Neural cell (in vitro differentiated cells): ENCODE results near the gene ORC5. TPM values are rescaled to one million over a fixed set of nuclear protein-coding genes. Genes with fewer than 3 reads are reported as not detected.
"Not testable (repeated sequence)": the region's sequence is repeated elsewhere in the genome, so short reads cannot be mapped to it uniquely, and the experiment has no call there.

Experiments used
- H2AFZ ChIP-seq: fragments of 200-600, 300-800 bp; sonication (generic), shearing (Covaris generic); 2 replicates; pipeline ENCODE4 v1.6.0; 2014; ENCODE audit warnings: low read depth, mild to moderate bottlenecking, antibody characterized with exemption, low read length, moderate library complexity
- H3F3A ChIP-seq: fragments of 200-600 bp; shearing (Covaris generic); 2 replicates; pipeline ENCODE4 v1.6.1; 2016; ENCODE audit warnings: mild to moderate bottlenecking, moderate library complexity, mixed read lengths, antibody characterized with exemption, low read length; ENCODE audit not compliant: insufficient read depth, poor library complexity, severe bottlenecking
- H3K27ac ChIP-seq: fragments of 200-600, 300-800 bp; sonication (generic), shearing (Covaris generic); 2 replicates; pipeline ENCODE4 v1.5.1; 2014; ENCODE audit warnings: mild to moderate bottlenecking, low read length, moderate library complexity
- H3K27me3 ChIP-seq: fragments of 300-800, 200-600 bp; sonication (generic), shearing (Covaris generic); 2 replicates; pipeline ENCODE4 v1.6.0; 2014; ENCODE audit warnings: mild to moderate bottlenecking, low read depth, low read length, moderate library complexity; ENCODE audit not compliant: insufficient read depth
- H3K36me3 ChIP-seq: fragments of 300-800, 200-600 bp; sonication (generic), shearing (Covaris generic); 2 replicates; pipeline ENCODE4 v1.5.1; 2014; ENCODE audit warnings: mild to moderate bottlenecking, antibody characterized with exemption, low read length, moderate library complexity; ENCODE audit not compliant: insufficient read depth
- H3K4me2 ChIP-seq: fragments of 300-800, 200-600 bp; sonication (generic), shearing (Covaris generic); 2 replicates; pipeline ENCODE4 v1.6.0; 2014; ENCODE audit warnings: mild to moderate bottlenecking, low read length
- H3K4me3 ChIP-seq: fragments of 300-800, 200-600 bp; sonication (generic), shearing (Covaris generic); 2 replicates; pipeline ENCODE4 v1.5.1; 2014; ENCODE audit warnings: mild to moderate bottlenecking, low read length, moderate library complexity
- H3K79me2 ChIP-seq: fragments of 200-600 bp; shearing (Covaris generic); replicated peaks from 2 replicates; pipeline ENCODE4 v1.6.0; 2014; ENCODE audit warnings: mild to moderate bottlenecking, low read length, moderate library complexity; ENCODE audit not compliant: insufficient read depth
- H3K9ac ChIP-seq: fragments of 300-800, 200-600 bp; sonication (generic), shearing (Covaris generic); 2 replicates; pipeline ENCODE4 v1.6.1; 2016; ENCODE audit warnings: mild to moderate bottlenecking, low read length, mixed read lengths
- H3K9me2 ChIP-seq: fragments of 200-600 bp; shearing (Covaris generic); 2 replicates; pipeline ENCODE4 v1.6.1; 2016; ENCODE audit warnings: mild to moderate bottlenecking, low read length, mixed read lengths; ENCODE audit not compliant: insufficient read depth
- H3K9me3 ChIP-seq: fragments of 200-600, 300-800 bp; sonication (generic), shearing (Covaris generic); 2 replicates; pipeline ENCODE4 v1.6.1; 2016; ENCODE audit warnings: mild to moderate bottlenecking, mixed run types, low read length, moderate library complexity, mixed read lengths
- H4K20me1 ChIP-seq: fragments of 200-600 bp; shearing (Covaris generic); 2 replicates; pipeline ENCODE4 v1.6.1; 2016; ENCODE audit warnings: mild to moderate bottlenecking, mixed run types; ENCODE audit not compliant: insufficient read depth
- EP300 ChIP-seq: fragments of 450-650 bp; conservative IDR thresholded peaks from 2 replicates; pipeline ENCODE4 v1.6.1; 2014; ENCODE audit warnings: antibody characterized with exemption, mild to moderate bottlenecking, moderate library complexity; ENCODE audit not compliant: poor library complexity, severe bottlenecking
- EZH2 ChIP-seq: fragments of 200-600, 300-800 bp; shearing (Covaris generic), sonication (generic); IDR thresholded peaks from 2 replicates; pipeline ENCODE4 v1.6.1; 2014; ENCODE audit warnings: antibody characterized with exemption, low read length, borderline replicate concordance, mild to moderate bottlenecking; ENCODE audit not compliant: insufficient read depth, poor library complexity, severe bottlenecking
- MXI1 ChIP-seq: fragments of 450-650 bp; conservative IDR thresholded peaks from 2 replicates; pipeline ENCODE4 v1.6.1; 2014; ENCODE audit warnings: antibody characterized with exemption, mild to moderate bottlenecking; ENCODE audit not compliant: poor library complexity, severe bottlenecking
- POLR2AphosphoS5 ChIP-seq: IDR thresholded peaks from 2 replicates; pipeline ENCODE4 v1.6.1; 2012
- RAD21 ChIP-seq: fragments of 450-650 bp; conservative IDR thresholded peaks from 2 replicates; pipeline ENCODE4 v1.6.1; 2014; ENCODE audit warnings: antibody characterized with exemption, mild to moderate bottlenecking, moderate library complexity
- SMC3 ChIP-seq: fragments of 450-650 bp; conservative IDR thresholded peaks from 2 replicates; pipeline ENCODE4 v1.6.1; 2014; ENCODE audit warnings: antibody characterized with exemption, mild to moderate bottlenecking, moderate library complexity; ENCODE audit not compliant: poor library complexity
- TAF1 ChIP-seq: IDR thresholded peaks from 2 replicates; pipeline ENCODE4 v1.6.1; 2012; ENCODE audit warnings: low read depth
- polyA plus RNA-seq: library from polyadenylated mRNA; depleted of rRNA; stranded (reverse); fragments of >200 nt; gene quantifications from 2 replicates; pipeline ENCODE4 v1.2.3, GENCODE V29; 2014
- TF ChIP-seq, protein P1 (sequence below): fragments of 450-650 bp; IDR thresholded peaks from 2 replicates; pipeline ENCODE4 v1.5.1; 2014; ENCODE audit warnings: antibody characterized with exemption, mild to moderate bottlenecking, moderate library complexity; ENCODE audit not compliant: poor library complexity, severe bottlenecking
- TF ChIP-seq, protein P2 (sequence below): IDR thresholded peaks from 2 replicates; pipeline ENCODE4 v1.6.1; 2012; ENCODE audit warnings: borderline replicate concordance

Gene ORC5
- polyA plus RNA-seq, 1 donor from 2014 or later: 23.4 TPM

DNA sequence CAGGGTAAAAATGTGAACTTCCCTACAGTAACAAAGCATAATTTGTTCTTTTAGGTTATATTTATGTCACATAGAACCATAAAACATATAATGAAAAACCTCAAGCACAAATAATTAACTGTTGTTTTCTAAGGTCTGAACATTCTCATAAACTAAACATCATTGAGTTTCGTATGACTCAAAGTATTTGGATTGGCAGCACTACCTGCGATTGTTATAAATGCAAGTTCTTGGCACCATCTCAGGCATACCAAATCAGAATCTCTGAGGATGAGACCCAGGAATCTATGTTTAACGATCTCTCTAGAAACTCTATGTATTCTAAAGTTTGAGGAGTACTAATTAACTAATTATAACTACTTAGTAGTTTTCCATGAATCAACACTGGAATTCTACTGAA is 22.5 kb downstream of the ORC5 start:
- Histone ChIP-seq H4K20me1 (no peaks in the 10 kb centered on the region), H3K4me2 (no peak overlapping the region), H2AFZ (no peak overlapping the region), H3K27ac (no peak overlapping the region), H3K36me3 (peaks cover 15% of the 10 kb centered on the region), H3K9me3 (no peaks in the 10 kb centered on the region), H3K27me3 (no peaks in the 10 kb centered on the region), H3K79me2 (no peaks in the 10 kb centered on the region), H3F3A (no peaks in the 10 kb centered on the region), H3K4me3 (no peak overlapping the region), H3K9ac (no peak overlapping the region), H3K9me2 (no peaks in the 10 kb centered on the region)
- TF ChIP-seq TAF1 (no peak), EP300 (no peak), RAD21 (no peak), POLR2AphosphoS5 (no peak)
- TF ChIP-seq, protein P1, sequence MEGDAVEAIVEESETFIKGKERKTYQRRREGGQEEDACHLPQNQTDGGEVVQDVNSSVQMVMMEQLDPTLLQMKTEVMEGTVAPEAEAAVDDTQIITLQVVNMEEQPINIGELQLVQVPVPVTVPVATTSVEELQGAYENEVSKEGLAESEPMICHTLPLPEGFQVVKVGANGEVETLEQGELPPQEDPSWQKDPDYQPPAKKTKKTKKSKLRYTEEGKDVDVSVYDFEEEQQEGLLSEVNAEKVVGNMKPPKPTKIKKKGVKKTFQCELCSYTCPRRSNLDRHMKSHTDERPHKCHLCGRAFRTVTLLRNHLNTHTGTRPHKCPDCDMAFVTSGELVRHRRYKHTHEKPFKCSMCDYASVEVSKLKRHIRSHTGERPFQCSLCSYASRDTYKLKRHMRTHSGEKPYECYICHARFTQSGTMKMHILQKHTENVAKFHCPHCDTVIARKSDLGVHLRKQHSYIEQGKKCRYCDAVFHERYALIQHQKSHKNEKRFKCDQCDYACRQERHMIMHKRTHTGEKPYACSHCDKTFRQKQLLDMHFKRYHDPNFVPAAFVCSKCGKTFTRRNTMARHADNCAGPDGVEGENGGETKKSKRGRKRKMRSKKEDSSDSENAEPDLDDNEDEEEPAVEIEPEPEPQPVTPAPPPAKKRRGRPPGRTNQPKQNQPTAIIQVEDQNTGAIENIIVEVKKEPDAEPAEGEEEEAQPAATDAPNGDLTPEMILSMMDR: no peak
- TF ChIP-seq, protein P2, sequence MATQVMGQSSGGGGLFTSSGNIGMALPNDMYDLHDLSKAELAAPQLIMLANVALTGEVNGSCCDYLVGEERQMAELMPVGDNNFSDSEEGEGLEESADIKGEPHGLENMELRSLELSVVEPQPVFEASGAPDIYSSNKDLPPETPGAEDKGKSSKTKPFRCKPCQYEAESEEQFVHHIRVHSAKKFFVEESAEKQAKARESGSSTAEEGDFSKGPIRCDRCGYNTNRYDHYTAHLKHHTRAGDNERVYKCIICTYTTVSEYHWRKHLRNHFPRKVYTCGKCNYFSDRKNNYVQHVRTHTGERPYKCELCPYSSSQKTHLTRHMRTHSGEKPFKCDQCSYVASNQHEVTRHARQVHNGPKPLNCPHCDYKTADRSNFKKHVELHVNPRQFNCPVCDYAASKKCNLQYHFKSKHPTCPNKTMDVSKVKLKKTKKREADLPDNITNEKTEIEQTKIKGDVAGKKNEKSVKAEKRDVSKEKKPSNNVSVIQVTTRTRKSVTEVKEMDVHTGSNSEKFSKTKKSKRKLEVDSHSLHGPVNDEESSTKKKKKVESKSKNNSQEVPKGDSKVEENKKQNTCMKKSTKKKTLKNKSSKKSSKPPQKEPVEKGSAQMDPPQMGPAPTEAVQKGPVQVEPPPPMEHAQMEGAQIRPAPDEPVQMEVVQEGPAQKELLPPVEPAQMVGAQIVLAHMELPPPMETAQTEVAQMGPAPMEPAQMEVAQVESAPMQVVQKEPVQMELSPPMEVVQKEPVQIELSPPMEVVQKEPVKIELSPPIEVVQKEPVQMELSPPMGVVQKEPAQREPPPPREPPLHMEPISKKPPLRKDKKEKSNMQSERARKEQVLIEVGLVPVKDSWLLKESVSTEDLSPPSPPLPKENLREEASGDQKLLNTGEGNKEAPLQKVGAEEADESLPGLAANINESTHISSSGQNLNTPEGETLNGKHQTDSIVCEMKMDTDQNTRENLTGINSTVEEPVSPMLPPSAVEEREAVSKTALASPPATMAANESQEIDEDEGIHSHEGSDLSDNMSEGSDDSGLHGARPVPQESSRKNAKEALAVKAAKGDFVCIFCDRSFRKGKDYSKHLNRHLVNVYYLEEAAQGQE: no peak

DNA sequence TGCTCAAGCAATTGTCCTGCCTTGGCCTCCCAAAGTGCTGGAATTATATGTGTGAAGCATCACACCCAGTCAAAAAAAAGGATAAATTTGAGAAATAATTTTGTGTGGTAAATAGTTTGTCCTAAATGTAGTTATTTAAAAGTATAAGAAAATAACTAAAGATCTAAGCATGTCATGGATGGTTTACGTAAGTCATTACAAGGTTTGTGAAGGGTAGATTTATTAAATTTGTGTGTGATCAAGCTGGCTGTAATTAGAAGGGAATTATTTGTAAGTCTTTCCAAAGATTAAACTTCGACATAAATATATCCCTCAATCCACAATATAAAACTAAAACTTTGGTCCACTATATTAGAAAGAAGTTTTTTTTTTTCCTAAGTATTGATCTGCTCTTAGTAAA is 28.6 kb downstream of the ORC5 start:
- Histone ChIP-seq H3K36me3 (peaks cover 1% of the 10 kb centered on the region), H3K79me2 (no peaks in the 10 kb centered on the region), H4K20me1 (no peaks in the 10 kb centered on the region), H3F3A (no peaks in the 10 kb centered on the region), H3K4me3 (no peak overlapping the region), H3K27me3 (no peaks in the 10 kb centered on the region), H3K9me2 (no peaks in the 10 kb centered on the region), H2AFZ (no peak overlapping the region), H3K9me3 (no peaks in the 10 kb centered on the region), H3K27ac (no peak overlapping the region), H3K9ac (no peak overlapping the region), H3K4me2 (no peak overlapping the region)
- TF ChIP-seq MXI1: no peak
- no peak for TF ChIP-seq RAD21
- no peak for TF ChIP-seq EP300
- no peak for TF ChIP-seq TAF1
- TF ChIP-seq POLR2AphosphoS5: no peak
- TF ChIP-seq EZH2: no peak
- TF ChIP-seq, protein P1: no peak
- no peak for TF ChIP-seq SMC3
- TF ChIP-seq, protein P2: no peak

DNA sequence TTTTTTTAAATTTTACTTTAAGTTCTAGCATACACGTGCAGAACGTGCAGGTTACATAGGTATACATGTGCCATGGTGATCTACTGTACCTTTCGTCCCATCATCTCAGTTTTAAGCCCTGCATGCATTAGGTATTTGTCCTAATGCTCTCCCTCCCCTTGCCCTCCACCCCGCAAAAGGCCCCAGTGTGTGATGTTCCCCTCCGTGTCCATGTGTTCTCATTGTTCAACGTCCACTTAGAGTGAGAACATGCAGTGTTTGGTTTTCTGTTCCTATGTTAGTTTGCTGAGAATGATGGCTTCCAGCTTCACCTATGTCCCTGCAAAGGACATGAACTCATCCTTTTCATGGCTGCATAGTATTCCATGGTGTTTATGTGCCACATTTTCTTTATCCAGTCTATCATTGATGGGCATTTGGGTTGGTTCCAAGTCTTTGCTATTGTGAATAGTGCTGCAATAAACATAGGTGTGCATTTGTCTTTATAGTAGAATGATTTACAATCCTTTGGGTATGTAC is 30.2 kb downstream of the ORC5 start:
- not testable (repeated sequence) for H3K9me3 ChIP-seq, H2AFZ ChIP-seq, H3K79me2 ChIP-seq, H3K4me3 ChIP-seq, H4K20me1 ChIP-seq, H3K9me2 ChIP-seq, H3F3A ChIP-seq, H3K27me3 ChIP-seq, H3K36me3 ChIP-seq, H3K9ac ChIP-seq, H3K27ac ChIP-seq, H3K4me2 ChIP-seq
